Duodenal mucosa (tissue), 2 donors: ENCODE results near the gene RMP24.
"Not testable (repeated sequence)": the region's sequence is repeated elsewhere in the genome, so short reads cannot be mapped to it uniquely, and the experiment has no call there.

ENCODE experiments used
- H3K27ac ChIP-seq: one replicate; pipeline ENCODE4 v1.7.0; 2013; ENCODE audit warnings: low read depth, low read length
- H3K27me3 ChIP-seq, 2 donors: one replicate each; pipeline ENCODE4 v1.7.0; 2013; ENCODE audit warnings: low read length in 2 of 2, control low read depth in 1 of 2; ENCODE audit not compliant: insufficient read depth in 2 of 2, control insufficient read depth in 1 of 2
- H3K36me3 ChIP-seq, 2 donors: one replicate each; pipeline ENCODE4 v1.7.0; 2013; ENCODE audit warnings: low read length in 2 of 2, control low read depth in 1 of 2; ENCODE audit not compliant: insufficient read depth in 2 of 2, control insufficient read depth in 1 of 2
- H3K4me1 ChIP-seq, 2 donors: one replicate each; pipeline ENCODE4 v1.7.0; 2013; ENCODE audit warnings: low read length in 2 of 2, control low read depth in 1 of 2; ENCODE audit not compliant: insufficient read depth in 2 of 2, control insufficient read depth in 1 of 2
- H3K4me3 ChIP-seq, 2 donors: one replicate each; pipeline ENCODE4 v1.7.0; 2013; ENCODE audit warnings: low read length in 2 of 2, low read depth in 1 of 2
- H3K9ac ChIP-seq, 2 donors: one replicate each; pipeline ENCODE4 v1.7.0; 2013; ENCODE audit warnings: low read length in 2 of 2, low read depth in 1 of 2
- H3K9me3 ChIP-seq, 2 donors: one replicate each; pipeline ENCODE4 v1.7.0; 2013; ENCODE audit warnings: low read length in 2 of 2, control low read depth in 1 of 2; ENCODE audit not compliant: control insufficient read depth in 1 of 2

RMP24 gene

GRCh38 chr18:36020174-36020711 is 47.8 kb downstream of the RMP24 start:
- Histone ChIP-seq H3K9me3 (no peaks in the 10 kb centered on the region), H3K36me3 (peaks cover 5% of the 10 kb centered on the region in 2 donors), H3K4me1 (no peaks in the 10 kb centered on the region), H3K27ac (no peak overlapping the region), H3K9ac (no peak overlapping the region), H3K27me3 (no peaks in the 10 kb centered on the region), H3K4me3 (no peak overlapping the region)

DNA sequence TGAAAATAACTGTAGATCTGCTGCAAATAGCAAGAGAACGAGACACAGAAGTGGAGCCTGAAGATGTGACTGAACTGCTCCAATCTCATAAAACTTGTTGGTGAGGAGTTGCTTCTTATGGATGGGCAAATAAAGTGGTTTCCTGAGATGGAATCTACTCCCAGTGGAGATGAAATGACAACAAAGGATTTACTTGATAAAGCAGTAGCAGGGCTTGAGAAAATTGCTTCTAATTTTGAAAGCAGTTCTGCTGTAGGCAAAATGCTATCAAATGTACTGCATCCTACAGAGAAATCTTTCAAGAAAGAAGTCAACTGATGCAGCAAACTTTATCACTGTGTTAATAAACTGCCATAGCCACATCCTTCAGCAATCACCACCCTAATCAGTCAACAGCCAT is 50.9 kb downstream of the RMP24 start:
- no peaks in the 10 kb centered on the region for H3K4me1 ChIP-seq
- peaks cover 16 to 19% of the 10 kb centered on the region in 2 donors for H3K36me3 ChIP-seq
- no peak overlapping the region for H3K9ac ChIP-seq
- no peak overlapping the region for H3K4me3 ChIP-seq
- no peak overlapping the region for H3K27ac ChIP-seq
- no peaks in the 10 kb centered on the region for H3K9me3 ChIP-seq
- H3K27me3 ChIP-seq = no peaks in the 10 kb centered on the region

DNA sequence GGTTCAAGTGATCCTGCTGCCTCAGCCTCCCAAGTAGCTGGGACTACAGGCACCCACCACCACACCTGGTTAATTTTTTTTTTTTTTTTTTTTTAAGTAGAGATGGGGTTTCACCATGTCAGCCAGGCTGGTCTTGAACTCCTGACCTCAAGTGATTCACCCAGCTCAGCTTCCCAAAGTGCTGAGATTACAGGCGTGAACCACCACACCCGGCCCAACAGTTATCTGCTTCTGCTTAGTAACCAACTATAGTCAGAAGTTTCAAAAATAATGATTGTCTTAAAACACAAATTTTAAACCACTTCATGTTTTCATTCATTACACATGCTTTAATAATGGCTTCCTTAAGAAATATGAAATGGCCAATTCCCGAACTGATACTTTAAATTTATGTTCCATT is 51.8 kb downstream of the RMP24 start:
- not testable (repeated sequence) for H3K27me3 ChIP-seq, H3K9ac ChIP-seq, H3K9me3 ChIP-seq, H3K27ac ChIP-seq, H3K4me3 ChIP-seq, H3K4me1 ChIP-seq
- H3K36me3 ChIP-seq = peaks cover 16 to 28% of the 10 kb centered on the region in 2 donors

DNA sequence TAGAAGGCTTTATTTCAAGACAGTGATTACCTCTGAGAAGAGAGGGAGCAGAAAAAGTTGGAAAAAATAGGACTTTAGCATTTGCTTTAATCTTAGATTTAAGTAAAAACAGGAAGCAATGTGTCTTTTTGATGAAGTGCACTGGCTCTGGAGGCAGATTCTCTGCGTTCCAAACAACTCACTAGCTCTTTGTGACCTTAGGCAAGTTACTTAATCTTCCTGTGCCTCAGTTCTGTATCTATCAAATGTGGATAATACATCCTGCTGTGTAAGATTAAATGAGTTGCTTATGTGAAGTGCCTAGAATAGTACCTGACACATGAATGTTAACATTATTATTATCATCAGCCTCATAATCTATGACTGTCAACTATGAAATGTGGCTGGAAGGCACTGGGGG is 52.5 kb downstream of the RMP24 start:
- Histone ChIP-seq H3K9me3 (no peaks in the 10 kb centered on the region), H3K9ac (no peak overlapping the region), H3K4me1 (no peaks in the 10 kb centered on the region), H3K27me3 (no peaks in the 10 kb centered on the region), H3K4me3 (no peak overlapping the region), H3K27ac (no peak overlapping the region), H3K36me3 (peaks cover 16 to 29% of the 10 kb centered on the region in 2 donors)

- Histone ChIP-seq H3K4me3 (no peak overlapping the region), H3K36me3 (peaks cover 16 to 39% of the 10 kb centered on the region in 2 donors), H3K27me3 (no peaks in the 10 kb centered on the region), H3K4me1 (no peaks in the 10 kb centered on the region), H3K27ac (no peak overlapping the region), H3K9me3 (no peaks in the 10 kb centered on the region), H3K9ac (no peak overlapping the region)
Measured at GRCh38 chr18:36028859-36029258, 56.4 kb downstream of the RMP24 start.
